HepG2 (cell line): ENCODE measurements around the gene SDK2. TPM values are rescaled to one million over a fixed set of nuclear protein-coding genes. Genes with fewer than 3 reads are reported as not detected.

Experiments
- EHMT2 ChIP-seq: fragments of 200-600 bp; sonication (generic); IDR thresholded peaks from 2 replicates; pipeline ENCODE4 v1.7.0; 2017; ENCODE audit warnings: antibody characterized with exemption, low read depth, low read length, borderline replicate concordance
- HNF1B ChIP-seq: sonication (generic); formaldehyde crosslinking; IDR thresholded peaks from 2 replicates; pipeline ENCODE4 v1.5.1; 2020; ENCODE audit warnings: mild to moderate bottlenecking, moderate library complexity, missing genetic modification reagents
- RBAK ChIP-seq: sonication (generic); formaldehyde crosslinking; IDR thresholded peaks from 2 replicates; pipeline ENCODE4 v1.5.1; 2020; ENCODE audit warnings: mild to moderate bottlenecking, missing genetic modification reagents
- SUZ12 ChIP-seq: fragments of 150-350 bp; IDR thresholded peaks from 2 replicates; pipeline ENCODE4 v1.6.1; 2014; ENCODE audit warnings: low read depth, low read length
- TCF7 ChIP-seq: sonication (generic); IDR thresholded peaks from 2 replicates; pipeline ENCODE4 v1.6.1; 2016; ENCODE audit warnings: antibody characterized with exemption, low read depth
- USF2 ChIP-seq, 2 experiments: sonication (generic) in 1 of 2; formaldehyde crosslinking in 1 of 2; IDR thresholded peaks; 2 replicates each; pipeline versions ENCODE4 v1.5.1 to v1.6.1; 2011 to 2020; ENCODE audit warnings: borderline replicate concordance in 1 of 2, low read depth in 1 of 2, low read length in 1 of 2, mild to moderate bottlenecking in 1 of 2, missing genetic modification reagents in 1 of 2, moderate library complexity in 1 of 2
- ZFX ChIP-seq: sonication (generic); formaldehyde crosslinking; IDR thresholded peaks from 2 replicates; pipeline ENCODE4 v1.4.0; 2020; ENCODE audit warnings: mild to moderate bottlenecking, low read depth, missing genetic modification reagents, moderate library complexity
- ZNF264 ChIP-seq: sonication (generic); formaldehyde crosslinking; IDR thresholded peaks from 2 replicates; pipeline ENCODE4 v1.4.0; 2020; ENCODE audit warnings: missing genetic modification reagents
- ZNF333 ChIP-seq: sonication (generic); formaldehyde crosslinking; IDR thresholded peaks from 2 replicates; pipeline ENCODE4 v1.4.0; 2020; ENCODE audit warnings: mild to moderate bottlenecking, missing genetic modification reagents, borderline replicate concordance
- ZNF350 ChIP-seq: sonication (generic); formaldehyde crosslinking; IDR thresholded peaks from 2 replicates; pipeline ENCODE4 v1.4.0; 2020; ENCODE audit warnings: mild to moderate bottlenecking, low read depth, missing genetic modification reagents, borderline replicate concordance
- ZNF557 ChIP-seq: sonication (generic); formaldehyde crosslinking; IDR thresholded peaks from 2 replicates; pipeline ENCODE4 v1.4.0; 2020; ENCODE audit warnings: missing genetic modification reagents
- ZNF687 ChIP-seq: sonication (generic); formaldehyde crosslinking; IDR thresholded peaks from 2 replicates; pipeline ENCODE4 v1.5.1; 2020; ENCODE audit warnings: mild to moderate bottlenecking, missing genetic modification reagents, moderate library complexity
- ZNF746 ChIP-seq: sonication (generic); formaldehyde crosslinking; IDR thresholded peaks from 2 replicates; pipeline ENCODE4 v1.8.0; 2022; ENCODE audit warnings: mild to moderate bottlenecking, missing genetic modification reagents
- polyA plus RNA-seq, 8 experiments: library from polyadenylated mRNA; depleted of rRNA in 3 of 8; stranded (reverse) in 7 of 8; unstranded in 1 of 8; fragments of >200 nt; fragmentation: Illumina TruSeq in 4 of 8; extraction: Trizol in 4 of 8; gene quantifications; 2 replicates each; pipeline versions ENCODE4 v1.2.1 to v1.2.3, GENCODE V29; 2011 to 2016; ENCODE audit warnings: low read depth in 4 of 8, missing spikeins in 1 of 8, mixed read lengths in 1 of 8; ENCODE audit not compliant: insufficient read depth in 1 of 8
- total RNA-seq, 5 experiments: library from RNA; depleted of rRNA; stranded (reverse); fragments of >200 nt; fragmentation: Illumina TruSeq; extraction: Trizol; gene quantifications; 2 replicates each; pipeline ENCODE4 v1.2.3, GENCODE V29; 2016; ENCODE audit warnings: low read depth in 1 of 5
- TF ChIP-seq, protein P1 (sequence below): sonication (generic); formaldehyde crosslinking; IDR thresholded peaks from 2 replicates; pipeline ENCODE4 v1.9.0; 2021; ENCODE audit warnings: missing genetic modification reagents, mild to moderate bottlenecking, borderline replicate concordance
- TF ChIP-seq, protein P2 (sequence below): sonication (generic); formaldehyde crosslinking; IDR thresholded peaks from 2 replicates; pipeline ENCODE4 v1.5.0; 2020; ENCODE audit warnings: mild to moderate bottlenecking, missing genetic modification reagents, borderline replicate concordance

The SDK2 gene
- total and polyA plus RNA-seq, 2 of the 13 experiments (the other 11 are each of a cell fraction or from before 2014, with no cell fraction given), result not detected

- TF ChIP-seq SUZ12 (no peak), USF2 (IDR thresholded peaks at IDR 0.05; ENCODE audit: low read depth, low read length) (no peak), USF2 (CRISPR knock-in tag; IDR thresholded peaks at IDR 0.05; ENCODE audit: borderline replicate concordance) (no peak), EHMT2 (no peak), ZNF746 (no peak), ZNF350 (no peak), TCF7 (no peak), HNF1B (CRISPR knock-in tag) (no peak), ZNF333 (CRISPR knock-in tag) (0 out of 2 replicates have a peak, but pooled peaks have one; percentile 52), ZNF687 (CRISPR knock-in tag) (no peak), ZFX (CRISPR knock-in tag) (no peak), ZNF264 (CRISPR knock-in tag) (no peak), RBAK (CRISPR knock-in tag) (no peak), ZNF557 (CRISPR knock-in tag) (no peak)
- TF ChIP-seq, protein P1, sequence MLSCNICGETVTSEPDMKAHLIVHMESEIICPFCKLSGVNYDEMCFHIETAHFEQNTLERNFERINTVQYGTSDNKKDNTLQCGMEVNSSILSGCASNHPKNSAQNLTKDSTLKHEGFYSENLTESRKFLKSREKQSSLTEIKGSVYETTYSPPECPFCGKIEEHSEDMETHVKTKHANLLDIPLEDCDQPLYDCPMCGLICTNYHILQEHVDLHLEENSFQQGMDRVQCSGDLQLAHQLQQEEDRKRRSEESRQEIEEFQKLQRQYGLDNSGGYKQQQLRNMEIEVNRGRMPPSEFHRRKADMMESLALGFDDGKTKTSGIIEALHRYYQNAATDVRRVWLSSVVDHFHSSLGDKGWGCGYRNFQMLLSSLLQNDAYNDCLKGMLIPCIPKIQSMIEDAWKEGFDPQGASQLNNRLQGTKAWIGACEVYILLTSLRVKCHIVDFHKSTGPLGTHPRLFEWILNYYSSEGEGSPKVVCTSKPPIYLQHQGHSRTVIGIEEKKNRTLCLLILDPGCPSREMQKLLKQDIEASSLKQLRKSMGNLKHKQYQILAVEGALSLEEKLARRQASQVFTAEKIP (CRISPR knock-in tag), result no peak
- TF ChIP-seq, protein P2, sequence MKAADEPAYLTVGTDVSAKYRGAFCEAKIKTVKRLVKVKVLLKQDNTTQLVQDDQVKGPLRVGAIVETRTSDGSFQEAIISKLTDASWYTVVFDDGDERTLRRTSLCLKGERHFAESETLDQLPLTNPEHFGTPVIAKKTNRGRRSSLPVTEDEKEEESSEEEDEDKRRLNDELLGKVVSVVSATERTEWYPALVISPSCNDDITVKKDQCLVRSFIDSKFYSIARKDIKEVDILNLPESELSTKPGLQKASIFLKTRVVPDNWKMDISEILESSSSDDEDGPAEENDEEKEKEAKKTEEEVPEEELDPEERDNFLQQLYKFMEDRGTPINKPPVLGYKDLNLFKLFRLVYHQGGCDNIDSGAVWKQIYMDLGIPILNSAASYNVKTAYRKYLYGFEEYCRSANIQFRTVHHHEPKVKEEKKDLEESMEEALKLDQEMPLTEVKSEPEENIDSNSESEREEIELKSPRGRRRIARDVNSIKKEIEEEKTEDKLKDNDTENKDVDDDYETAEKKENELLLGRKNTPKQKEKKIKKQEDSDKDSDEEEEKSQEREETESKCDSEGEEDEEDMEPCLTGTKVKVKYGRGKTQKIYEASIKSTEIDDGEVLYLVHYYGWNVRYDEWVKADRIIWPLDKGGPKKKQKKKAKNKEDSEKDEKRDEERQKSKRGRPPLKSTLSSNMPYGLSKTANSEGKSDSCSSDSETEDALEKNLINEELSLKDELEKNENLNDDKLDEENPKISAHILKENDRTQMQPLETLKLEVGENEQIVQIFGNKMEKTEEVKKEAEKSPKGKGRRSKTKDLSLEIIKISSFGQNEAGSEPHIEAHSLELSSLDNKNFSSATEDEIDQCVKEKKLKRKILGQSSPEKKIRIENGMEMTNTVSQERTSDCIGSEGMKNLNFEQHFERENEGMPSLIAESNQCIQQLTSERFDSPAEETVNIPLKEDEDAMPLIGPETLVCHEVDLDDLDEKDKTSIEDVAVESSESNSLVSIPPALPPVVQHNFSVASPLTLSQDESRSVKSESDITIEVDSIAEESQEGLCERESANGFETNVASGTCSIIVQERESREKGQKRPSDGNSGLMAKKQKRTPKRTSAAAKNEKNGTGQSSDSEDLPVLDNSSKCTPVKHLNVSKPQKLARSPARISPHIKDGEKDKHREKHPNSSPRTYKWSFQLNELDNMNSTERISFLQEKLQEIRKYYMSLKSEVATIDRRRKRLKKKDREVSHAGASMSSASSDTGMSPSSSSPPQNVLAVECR, result no peak
Observed at GRCh38 chr17:73311428-73311780, 332.8 kb downstream of the SDK2 start (continued).
